ENCODE data around the gene ARHGAP26. TPM values are rescaled to one million over a fixed set of nuclear protein-coding genes. Genes with fewer than 3 reads are reported as not detected.

ARHGAP26 gene
- total and polyA plus RNA-seq, 4 experiments from 2014 or later, result 2.0 to 22.7 (median 17.3) TPM

DNA sequence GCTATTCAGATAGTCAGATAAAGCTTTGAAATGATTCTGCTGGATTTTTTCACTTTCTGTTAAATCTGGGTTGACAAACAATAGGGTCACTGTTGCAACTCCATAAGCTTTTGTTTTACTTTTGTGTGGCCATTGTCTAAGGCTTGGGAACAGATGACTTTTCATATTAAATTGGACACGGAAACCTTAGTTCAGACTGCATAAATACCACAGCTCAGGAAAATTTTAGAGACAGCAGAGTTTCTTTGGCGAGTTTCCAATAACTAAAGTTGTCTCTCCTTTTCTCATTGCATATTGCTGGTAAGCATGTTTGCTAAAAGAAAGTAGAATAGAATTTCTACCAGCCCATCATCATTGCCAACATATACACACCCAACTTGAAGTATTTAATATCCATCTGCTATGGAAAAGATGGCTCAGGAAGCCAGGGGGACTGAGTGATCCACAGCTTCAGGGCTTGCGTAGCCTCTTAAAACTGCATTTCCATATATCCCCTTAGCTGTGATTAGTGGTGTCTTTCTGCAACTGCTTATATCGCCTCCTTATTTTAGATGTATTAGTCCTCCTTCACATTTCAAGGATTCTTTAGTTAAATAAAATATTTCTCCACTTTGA lies 168.2 kb downstream of the ARHGAP26 start:
- no peaks in the 10 kb centered on the region for H3K9me3 ChIP-seq (ENCODE audit: control insufficient read depth in 1 of 2, low read length in 2 of 2)
- Mint-ChIP-seq H3K9me3 (no peaks in the 10 kb centered on the region), H3K4me3 (no peak overlapping the region), H3K27me3 (no peaks in the 10 kb centered on the region), H3K36me3 (peaks cover 7 to 21% of the 10 kb centered on the region in 2 donors), H3K4me1 (peaks cover 3 to 16% (median 12%) of the 10 kb centered on the region in 4 donors), H3K27ac (no peak overlapping the region)
- no peak for DNase-seq
- ChIA-PET CTCF (ENCODE audit: partially characterized antibody) (interaction anchor here (1.0 kb wide), 1 partner anchor 9 kb away, joined by 3 read pairs; no protein-coding TSS in a partner anchor), POLR2A (ENCODE audit: partially characterized antibody) (interaction anchor here (0.8 to 1.4 kb wide), 2 partner anchors 44 to 64 kb away, joined by 3 read pairs; no protein-coding TSS in a partner anchor)
- intact Hi-C loops (cut with micrococcal nuclease), result no loop called here
- no peaks in the 10 kb centered on the region for H3K27me3 ChIP-seq (ENCODE audit: insufficient read depth, low read length)
- H3K4me1 ChIP-seq (ENCODE audit: insufficient read depth, low read length), result no peaks in the 10 kb centered on the region
- H3K4me3 ChIP-seq (ENCODE audit: low read length in 2 of 2), result no peak overlapping the region
- no peaks in the 10 kb centered on the region for H3K36me3 ChIP-seq (ENCODE audit: insufficient read depth, low read length)
- no peak overlapping the region for H3K27ac ChIP-seq (ENCODE audit: low read depth, low read length)

DNA sequence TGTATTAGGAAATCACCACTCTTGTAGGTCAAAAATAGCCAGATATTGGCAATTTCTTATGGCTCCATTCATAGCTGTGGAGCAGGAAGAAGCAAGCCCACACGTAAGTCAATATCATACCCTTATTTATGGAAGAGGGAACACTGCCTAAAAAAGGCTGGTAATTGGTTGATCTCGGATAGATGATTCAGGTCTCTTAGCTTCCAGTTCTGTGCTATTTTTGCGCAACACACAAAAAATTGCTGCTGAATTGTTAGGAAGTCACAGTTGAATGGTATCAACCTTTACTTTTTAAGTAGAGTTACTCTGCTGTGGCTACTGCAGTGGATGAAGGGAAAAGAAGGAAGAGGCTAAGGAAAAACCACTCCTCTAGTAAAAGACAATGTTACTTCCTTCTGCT lies 168.8 kb downstream of the ARHGAP26 start:
- Histone ChIP-seq H3K4me3 (ENCODE audit: low read length in 2 of 2) (no peak overlapping the region), H3K36me3 (ENCODE audit: insufficient read depth, low read length) (no peaks in the 10 kb centered on the region), H3K4me1 (ENCODE audit: insufficient read depth, low read length) (no peaks in the 10 kb centered on the region), H3K9me3 (ENCODE audit: control insufficient read depth in 1 of 2, low read length in 2 of 2) (no peaks in the 10 kb centered on the region), H3K27ac (ENCODE audit: low read depth, low read length) (no peak overlapping the region), H3K27me3 (ENCODE audit: insufficient read depth, low read length) (no peaks in the 10 kb centered on the region)
- intact Hi-C loops (cut with micrococcal nuclease), result no loop called here
- ChIA-PET CTCF (ENCODE audit: partially characterized antibody) (interaction anchor here (1.5 kb wide), 1 partner anchor 34 kb away, joined by 3 read pairs; no protein-coding TSS in a partner anchor), POLR2A (ENCODE audit: partially characterized antibody) (interaction anchor here (0.8 to 1.4 kb wide), 2 partner anchors 43 to 64 kb away, joined by 3 read pairs; no protein-coding TSS in a partner anchor)
- no peaks in the 10 kb centered on the region for H3K9me3 Mint-ChIP-seq
- peaks cover 3 to 19% of the 10 kb centered on the region in 2 donors for H3K36me3 Mint-ChIP-seq
- H3K27me3 Mint-ChIP-seq, result no peaks in the 10 kb centered on the region
- no peak overlapping the region for H3K4me3 Mint-ChIP-seq
- DNase-seq, result no peak
- H3K27ac Mint-ChIP-seq, result no peak overlapping the region
- peaks cover 3 to 16% (median 11%) of the 10 kb centered on the region in 4 donors for H3K4me1 Mint-ChIP-seq

DNA sequence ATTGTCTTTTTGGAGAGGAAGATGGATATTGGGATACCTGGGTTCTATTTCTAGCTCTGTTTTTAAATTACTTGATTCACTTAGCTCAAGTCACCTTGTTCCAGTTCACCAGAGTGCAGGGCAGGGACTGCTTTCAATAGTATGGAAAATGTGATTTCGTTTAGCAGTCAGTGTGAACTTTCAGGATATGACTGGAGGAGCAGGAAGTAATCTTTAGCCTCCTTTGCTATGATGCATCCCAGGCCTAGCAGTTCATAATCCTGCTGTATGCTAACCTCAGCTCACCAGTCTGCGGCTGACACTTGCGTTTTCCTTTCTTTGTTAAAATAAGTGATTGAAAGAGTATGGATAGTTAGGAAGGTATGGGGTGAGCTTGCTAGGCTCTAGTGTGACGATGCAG lies 169.7 kb downstream of the ARHGAP26 start:
- Histone ChIP-seq H3K27ac (ENCODE audit: low read depth, low read length) (no peak overlapping the region), H3K36me3 (ENCODE audit: insufficient read depth, low read length) (no peaks in the 10 kb centered on the region), H3K9me3 (ENCODE audit: control insufficient read depth in 1 of 2, low read length in 2 of 2) (no peaks in the 10 kb centered on the region), H3K4me1 (ENCODE audit: insufficient read depth, low read length) (no peaks in the 10 kb centered on the region), H3K4me3 (ENCODE audit: low read length in 2 of 2) (no peak overlapping the region), H3K27me3 (ENCODE audit: insufficient read depth, low read length) (no peaks in the 10 kb centered on the region)
- intact Hi-C loops (cut with micrococcal nuclease), result no loop called here
- no peaks in the 10 kb centered on the region for H3K9me3 Mint-ChIP-seq
- H3K4me3 Mint-ChIP-seq, result no peak overlapping the region
- no peak overlapping the region for H3K27ac Mint-ChIP-seq
- CTCF ChIA-PET (ENCODE audit: partially characterized antibody), result interaction anchor here (1.5 kb wide), 1 partner anchor 33 kb away, joined by 3 read pairs; no protein-coding TSS in a partner anchor
- DNase-seq, result no peak
- H3K4me1 Mint-ChIP-seq, result peaks cover 3 to 13% (median 10%) of the 10 kb centered on the region in 4 donors
- H3K27me3 Mint-ChIP-seq, result no peaks in the 10 kb centered on the region
- peaks cover 0 to 14% of the 10 kb centered on the region in 2 donors for H3K36me3 Mint-ChIP-seq
- POLR2A ChIA-PET (ENCODE audit: partially characterized antibody), result interaction anchor here (0.7 to 1.4 kb wide), 2 partner anchors 63 kb away, joined by 3 read pairs; no protein-coding TSS in a partner anchor

DNA sequence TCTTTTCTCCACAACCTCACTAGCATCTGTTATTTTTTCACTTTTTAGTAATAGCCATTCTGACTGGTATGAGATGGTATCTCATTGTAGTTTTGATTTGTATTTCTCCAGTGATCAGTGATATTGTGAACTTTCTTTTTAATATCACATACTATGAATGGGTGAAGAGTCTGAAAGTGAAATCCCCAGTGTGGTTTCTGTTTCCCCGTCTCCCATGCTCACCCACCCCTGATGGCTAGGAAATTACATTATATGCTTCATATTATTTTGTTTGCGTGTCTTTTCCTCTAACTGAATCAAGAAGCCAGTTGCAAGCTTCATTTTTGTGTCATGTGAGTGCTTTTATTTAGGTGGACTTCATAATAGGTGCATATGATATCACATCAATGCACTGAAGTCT lies 171.1 kb downstream of the ARHGAP26 start:
- Histone ChIP-seq H3K9me3 (ENCODE audit: control insufficient read depth in 1 of 2, low read length in 2 of 2) (no peaks in the 10 kb centered on the region), H3K27me3 (ENCODE audit: insufficient read depth, low read length) (no peaks in the 10 kb centered on the region), H3K4me3 (ENCODE audit: low read length in 2 of 2) (no peak overlapping the region), H3K4me1 (ENCODE audit: insufficient read depth, low read length) (peaks cover 4% of the 10 kb centered on the region), H3K27ac (ENCODE audit: low read depth, low read length) (no peak overlapping the region), H3K36me3 (ENCODE audit: insufficient read depth, low read length) (no peaks in the 10 kb centered on the region)
- CTCF ChIA-PET (ENCODE audit: partially characterized antibody), result no interaction called here
- Mint-ChIP-seq H3K4me1 (peaks cover 0 to 18% (median 8%) of the 10 kb centered on the region in 4 donors), H3K27me3 (no peaks in the 10 kb centered on the region), H3K27ac (peak overlapping the region in 2 of 7 donors; percentile 25 to 43), H3K4me3 (no peak overlapping the region), H3K36me3 (peaks cover 0 to 11% of the 10 kb centered on the region in 2 donors), H3K9me3 (no peaks in the 10 kb centered on the region)
- no peak for DNase-seq
- intact Hi-C loops (cut with micrococcal nuclease), result no loop called here
- POLR2A ChIA-PET (ENCODE audit: partially characterized antibody), result no interaction called here

DNA sequence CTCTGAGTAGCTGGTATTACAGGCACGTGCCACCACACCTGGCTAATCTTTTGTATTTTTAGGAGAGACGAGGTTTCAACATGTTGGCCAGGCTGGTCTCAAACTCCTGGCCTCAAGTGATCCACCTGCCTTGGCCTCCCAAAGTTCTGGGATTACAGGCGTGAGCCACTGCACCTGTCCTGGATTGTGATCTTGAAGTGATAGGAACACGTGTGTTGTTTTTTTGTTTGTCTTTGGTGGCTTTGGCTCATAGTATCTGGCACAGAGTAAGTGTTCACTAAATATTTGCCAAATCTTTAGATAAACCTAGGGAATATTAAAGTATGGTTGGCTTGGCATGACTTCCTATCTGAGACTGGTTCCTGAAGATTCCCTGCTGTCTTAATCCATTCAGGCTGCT lies 172.7 kb downstream of the ARHGAP26 start:
- DNase-seq, result no peak
- H3K4me1 ChIP-seq (ENCODE audit: insufficient read depth, low read length), result peaks cover 9% of the 10 kb centered on the region
- H3K9me3 ChIP-seq (ENCODE audit: control insufficient read depth in 1 of 2, low read length in 2 of 2), result no peaks in the 10 kb centered on the region
- H3K36me3 ChIP-seq (ENCODE audit: insufficient read depth, low read length), result no peaks in the 10 kb centered on the region
- no peak overlapping the region for H3K4me3 ChIP-seq (ENCODE audit: low read length in 2 of 2)
- H3K27me3 ChIP-seq (ENCODE audit: insufficient read depth, low read length), result no peaks in the 10 kb centered on the region
- peaks cover 0 to 10% of the 10 kb centered on the region in 2 donors for H3K36me3 Mint-ChIP-seq
- H3K4me1 Mint-ChIP-seq, result peaks cover 0 to 21% (median 12%) of the 10 kb centered on the region in 4 donors
- intact Hi-C loops (cut with micrococcal nuclease), result no loop called here
- H3K27me3 Mint-ChIP-seq, result no peaks in the 10 kb centered on the region
- H3K4me3 Mint-ChIP-seq, result no peak overlapping the region
- H3K27ac ChIP-seq (ENCODE audit: low read depth, low read length), result no peak overlapping the region
- ChIA-PET POLR2A (ENCODE audit: partially characterized antibody) (no interaction called here), CTCF (ENCODE audit: partially characterized antibody) (no interaction called here)
- H3K27ac Mint-ChIP-seq, result peak overlapping the region in 2 of 7 donors; percentile 12 to 26
- H3K9me3 Mint-ChIP-seq, result no peaks in the 10 kb centered on the region

DNA sequence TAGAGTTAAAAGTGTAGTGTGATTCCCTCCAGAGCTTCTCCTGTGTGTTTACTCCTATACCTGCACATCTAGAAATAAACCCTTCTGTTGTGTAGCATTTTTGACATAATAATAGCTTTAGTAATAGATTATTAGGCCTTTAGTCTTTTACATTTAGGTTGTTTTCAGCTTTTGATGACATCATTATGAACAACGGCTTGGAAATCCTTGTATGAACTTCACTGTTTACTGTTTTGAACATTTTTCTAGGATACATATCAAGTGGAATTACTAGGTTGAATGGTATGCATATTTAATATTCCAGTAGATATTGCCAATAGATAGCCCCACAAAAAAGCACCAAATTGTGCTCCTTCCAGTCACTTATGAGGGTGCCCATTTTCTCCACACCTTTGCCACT lies 174.0 kb downstream of the ARHGAP26 start:
- Histone ChIP-seq H3K9me3 (ENCODE audit: control insufficient read depth in 1 of 2, low read length in 2 of 2) (no peaks in the 10 kb centered on the region), H3K4me1 (ENCODE audit: insufficient read depth, low read length) (peaks cover 9% of the 10 kb centered on the region)
- CTCF ChIA-PET (ENCODE audit: partially characterized antibody), result no interaction called here

DNA sequence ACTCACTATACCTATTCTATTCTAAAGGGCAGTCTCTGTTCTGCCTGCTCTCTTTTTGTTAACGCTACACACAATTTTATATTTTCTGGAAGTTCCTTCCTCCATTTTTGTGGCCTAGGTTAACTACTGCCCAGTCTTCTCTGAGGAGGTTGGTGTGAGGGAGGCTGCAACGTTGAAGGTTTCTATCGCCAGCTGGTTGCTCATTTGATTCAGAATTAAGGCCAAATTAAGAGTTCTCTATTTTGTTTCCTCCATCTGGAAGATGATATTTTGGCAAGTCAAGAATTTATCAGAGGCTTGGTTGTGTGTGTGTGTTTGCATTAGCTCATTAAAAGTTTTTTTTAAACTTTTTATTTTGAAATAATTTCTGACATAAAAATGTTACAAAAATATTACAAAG lies 175.1 kb downstream of the ARHGAP26 start:
- H3K27ac Mint-ChIP-seq, result no peak overlapping the region
- peaks cover 0 to 27% (median 16%) of the 10 kb centered on the region in 4 donors for H3K4me1 Mint-ChIP-seq
- ChIA-PET POLR2A (ENCODE audit: partially characterized antibody) (no interaction called here), CTCF (ENCODE audit: partially characterized antibody) (no interaction called here)
- Histone ChIP-seq H3K27ac (ENCODE audit: low read depth, low read length) (no peak overlapping the region), H3K4me1 (ENCODE audit: insufficient read depth, low read length) (peaks cover 9% of the 10 kb centered on the region), H3K36me3 (ENCODE audit: insufficient read depth, low read length) (no peaks in the 10 kb centered on the region), H3K9me3 (ENCODE audit: control insufficient read depth in 1 of 2, low read length in 2 of 2) (no peaks in the 10 kb centered on the region), H3K4me3 (ENCODE audit: low read length in 2 of 2) (no peak overlapping the region), H3K27me3 (ENCODE audit: insufficient read depth, low read length) (no peaks in the 10 kb centered on the region)
- intact Hi-C loops (cut with micrococcal nuclease), result no loop called here
- DNase-seq, result no peak
- H3K36me3 Mint-ChIP-seq, result peaks cover 0 to 4% of the 10 kb centered on the region in 2 donors
- no peak overlapping the region for H3K4me3 Mint-ChIP-seq
- H3K9me3 Mint-ChIP-seq, result peaks cover 0 to 1% (median 0%) of the 10 kb centered on the region in 8 donors
- H3K27me3 Mint-ChIP-seq, result no peaks in the 10 kb centered on the region

More for the DNA sequence above, 174.0 kb downstream of the ARHGAP26 start:
- peak overlapping the region in 1 of 7 donors; percentile 24 for H3K27ac Mint-ChIP-seq
- H3K4me1 Mint-ChIP-seq, result peaks cover 0 to 25% (median 12%) of the 10 kb centered on the region in 4 donors
- no peak overlapping the region for H3K4me3 Mint-ChIP-seq
- H3K27me3 Mint-ChIP-seq, result no peaks in the 10 kb centered on the region
- peaks cover 0 to 1% (median 0%) of the 10 kb centered on the region in 8 donors for H3K9me3 Mint-ChIP-seq
- peaks cover 0 to 9% of the 10 kb centered on the region in 2 donors for H3K36me3 Mint-ChIP-seq
- H3K27ac ChIP-seq (ENCODE audit: low read depth, low read length), result no peak overlapping the region
- no peak for DNase-seq
- no peaks in the 10 kb centered on the region for H3K36me3 ChIP-seq (ENCODE audit: insufficient read depth, low read length)
- H3K4me3 ChIP-seq (ENCODE audit: low read length in 2 of 2), result no peak overlapping the region
- POLR2A ChIA-PET (ENCODE audit: partially characterized antibody), result interaction anchor here (1.1 kb wide), 1 partner anchor 15 kb away, joined by 3 read pairs; no protein-coding TSS in a partner anchor
- no peaks in the 10 kb centered on the region for H3K27me3 ChIP-seq (ENCODE audit: insufficient read depth, low read length)
- intact Hi-C loops (cut with micrococcal nuclease), result no loop called here
